Germinal center (tissue), 1 donor: ENCODE measurements around the gene ATP11A.

Source experiments
- DNase-seq: peaks from one replicate; pipeline ENCODE4 v3.0.0; 2012; ENCODE audit warnings: mixed read lengths, low spot score

Gene ATP11A

GRCh38 chr13:112821340-112822055 lies 131.7 kb downstream of the ATP11A start:
- DNase-seq, result no peak

DNA sequence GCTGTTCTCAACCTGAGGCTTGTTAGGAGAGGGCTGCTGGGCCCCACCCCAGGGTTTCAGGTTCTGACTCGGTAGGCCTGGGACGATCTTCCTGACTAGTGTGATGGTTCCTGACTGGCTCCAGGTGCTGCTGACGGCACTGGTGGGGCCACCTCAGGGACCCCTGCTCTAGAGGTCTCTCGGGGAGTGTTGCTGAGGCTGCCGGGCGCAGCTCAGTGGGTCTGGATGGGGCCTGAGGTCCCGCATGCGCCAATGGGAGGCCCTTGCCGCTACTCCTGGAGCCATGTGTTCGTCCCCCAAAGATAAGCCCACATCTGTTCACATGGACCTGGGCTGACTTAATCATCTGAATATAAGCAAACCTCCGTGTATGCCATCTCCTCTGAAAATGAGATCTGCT lies 133.0 kb downstream of the ATP11A start:
- no peak for DNase-seq

- DNase-seq, result no peak
Measured at GRCh38 chr13:112824429-112824828, 134.6 kb downstream of the ATP11A start.

GRCh38 chr13:112825071-112825470 lies 135.2 kb downstream of the ATP11A start:
- DNase-seq, result no peak

- DNase-seq, result no peak
Measured at GRCh38 chr13:112825875-112826274, 136.0 kb downstream of the ATP11A start.

DNA sequence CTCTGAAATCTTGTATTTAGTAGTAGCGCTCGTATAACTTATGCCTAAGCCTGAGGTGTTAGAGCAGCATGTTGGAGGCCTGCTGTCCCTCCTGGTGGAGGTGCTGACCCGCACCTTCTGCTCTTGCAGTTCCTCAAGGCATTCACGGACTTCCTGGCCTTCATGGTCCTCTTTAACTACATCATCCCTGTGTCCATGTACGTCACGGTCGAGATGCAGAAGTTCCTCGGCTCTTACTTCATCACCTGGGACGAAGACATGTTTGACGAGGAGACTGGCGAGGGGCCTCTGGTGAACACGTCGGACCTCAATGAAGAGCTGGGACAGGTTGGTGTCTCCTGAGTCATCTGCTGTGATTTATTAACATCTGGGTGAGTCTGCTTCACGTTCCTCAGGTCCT lies 136.7 kb downstream of the ATP11A start:
- DNase-seq, result no peak

- no peak for DNase-seq
Measured at GRCh38 chr13:112828082-112828699, 138.4 kb downstream of the ATP11A start.

- no peak for DNase-seq
Measured at GRCh38 chr13:112828756-112829155, 138.9 kb downstream of the ATP11A start.

GRCh38 chr13:112831196-112831595 lies 141.4 kb downstream of the ATP11A start:
- no peak for DNase-seq

GRCh38 chr13:112831801-112832200 lies 142.0 kb downstream of the ATP11A start:
- DNase-seq, result no peak

- no peak for DNase-seq
Measured at GRCh38 chr13:112832811-112833210, 143.0 kb downstream of the ATP11A start.

GRCh38 chr13:112833551-112834257 lies 143.9 kb downstream of the ATP11A start:
- DNase-seq, result no peak

- no peak for DNase-seq
Measured at GRCh38 chr13:112835344-112835743, 145.5 kb downstream of the ATP11A start.

- no peak for DNase-seq
Measured at GRCh38 chr13:112835796-112836195, 146.0 kb downstream of the ATP11A start.

DNA sequence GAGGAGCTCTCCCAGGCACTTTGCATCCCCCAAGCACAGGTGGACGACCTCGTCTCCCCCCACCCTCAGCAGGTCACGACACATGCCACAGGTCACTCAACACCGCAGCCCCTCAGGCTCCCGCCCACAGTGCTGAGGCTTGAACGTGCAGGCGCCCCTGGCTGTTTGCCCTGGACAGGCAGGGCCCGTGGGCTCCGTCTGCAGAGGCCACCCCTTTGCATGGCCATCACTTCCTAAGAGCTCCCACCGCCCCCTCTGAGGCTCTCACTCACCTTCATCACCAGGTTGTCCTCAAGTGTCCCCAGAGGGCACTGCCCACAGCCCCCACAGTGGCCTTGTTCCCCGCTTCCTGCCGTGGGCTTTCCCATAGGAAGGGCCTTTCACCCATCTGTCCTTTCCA lies 147.1 kb downstream of the ATP11A start:
- no peak for DNase-seq

GRCh38 chr13:112837371-112838037 lies 147.7 kb downstream of the ATP11A start:
- DNase-seq, result no peak

DNA sequence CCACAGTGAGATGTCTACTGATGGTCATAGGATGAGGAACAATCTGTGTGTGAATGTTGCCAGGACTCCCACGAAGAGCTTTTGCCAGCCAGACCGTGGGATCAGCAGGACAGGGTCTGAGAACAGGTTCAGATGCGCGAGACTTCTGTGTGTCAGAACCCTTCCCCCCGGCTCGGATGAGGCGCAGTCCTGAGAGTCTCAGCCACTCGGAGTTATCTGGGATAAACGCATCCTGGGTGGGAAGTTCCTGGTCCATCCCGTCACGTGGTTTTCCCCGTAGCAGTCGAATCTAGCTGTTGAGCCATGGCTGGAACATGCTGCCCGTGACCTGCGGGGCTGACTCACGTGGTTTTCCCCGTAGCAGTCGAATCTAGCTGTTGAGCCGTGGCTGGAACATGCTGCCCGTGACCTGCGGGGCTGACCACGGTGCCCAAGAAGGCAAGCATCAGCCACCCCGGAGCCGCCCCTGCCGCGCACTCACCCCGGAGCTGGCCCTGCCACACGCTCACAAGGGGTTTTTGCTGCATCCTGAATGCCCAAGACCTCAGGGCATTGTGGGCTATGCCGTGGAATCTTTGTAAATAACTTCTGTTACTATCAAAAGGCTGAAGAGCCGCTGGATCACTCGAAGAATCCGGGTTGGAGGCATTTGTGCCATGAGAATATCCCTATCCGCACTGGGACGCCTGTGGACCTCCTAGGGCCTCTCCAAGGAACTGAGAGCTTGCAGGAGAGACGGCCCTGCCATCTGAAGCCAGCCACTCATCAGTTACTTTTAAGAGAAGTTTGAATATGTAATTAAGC lies 148.4 kb downstream of the ATP11A start:
- DNase-seq, result no peak

DNA sequence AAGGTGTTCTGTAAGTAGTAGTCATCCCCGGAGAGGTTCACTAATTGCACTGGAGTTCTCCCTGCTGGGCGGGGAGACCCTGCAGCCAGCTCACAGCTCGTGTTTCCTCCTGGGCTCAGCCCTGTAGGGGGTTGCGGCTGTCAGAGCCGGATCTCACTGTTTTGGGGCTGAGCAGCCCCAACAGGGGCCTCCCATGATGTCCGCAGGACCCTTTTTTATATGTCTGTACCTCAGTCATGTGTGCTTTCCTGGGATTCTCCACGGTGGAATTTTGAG lies 148.9 kb downstream of the ATP11A start:
- DNase-seq, result no peak

- no peak for DNase-seq
Measured at GRCh38 chr13:112839356-112840105, 149.7 kb downstream of the ATP11A start.

DNA sequence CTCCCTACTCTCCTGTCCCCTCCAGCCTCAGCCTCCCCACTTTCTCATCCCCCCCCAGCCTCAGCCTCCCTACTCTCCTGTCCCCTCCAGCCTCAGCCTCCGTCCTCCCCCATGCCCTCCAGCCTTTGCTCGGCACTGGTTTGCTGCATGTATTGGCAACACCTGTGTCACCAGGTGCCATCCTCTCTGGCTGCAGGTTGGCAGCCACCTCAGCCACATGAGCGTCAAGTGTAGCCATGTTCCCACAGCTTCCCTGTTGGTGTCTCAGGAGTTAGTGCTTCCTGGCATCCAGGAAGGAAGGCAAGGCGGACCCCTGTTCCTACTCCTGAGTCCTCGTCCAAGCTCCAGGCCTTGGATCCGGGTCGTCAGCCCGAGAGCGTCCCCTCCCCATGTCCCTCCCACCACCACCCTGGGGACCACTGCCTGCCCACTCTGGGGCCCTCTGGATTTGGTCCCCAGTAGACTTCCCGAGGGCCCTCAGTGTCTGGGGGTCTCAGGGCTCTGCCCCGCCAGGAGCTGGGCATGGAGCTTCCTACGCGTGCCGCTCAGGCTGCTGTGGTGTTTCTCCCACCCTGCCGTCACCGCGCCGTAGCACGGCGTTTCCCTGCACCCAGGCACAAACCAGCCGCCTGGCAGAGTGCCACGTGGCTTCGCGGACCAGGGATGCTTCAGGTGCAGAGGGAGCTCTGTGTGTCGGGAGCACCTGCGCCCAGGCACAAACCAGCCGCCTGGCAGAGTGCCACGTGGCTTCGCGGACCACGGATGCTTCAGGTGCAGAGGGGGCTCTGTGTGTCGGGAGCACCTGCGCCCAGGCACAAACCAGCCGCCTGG lies 150.8 kb downstream of the ATP11A start:
- no peak for DNase-seq
